NCI-H1694 treated with DMSO at 0.1 percent for 48 hours (cell line): ENCODE results near the gene ARNT2.

ENCODE experiments used
- DNase-seq: peaks from one replicate; lab custom pipeline; 2025; lab: John Stamatoyannopoulos, UW

Gene ARNT2

GRCh38 chr15:80411788-80412288 is 7.7 kb downstream of the ARNT2 start:
- no peak for DNase-seq

- no peak for DNase-seq
These were observed 10.6 kb downstream of the ARNT2 start for GRCh38 chr15:80414546-80415357.

DNA sequence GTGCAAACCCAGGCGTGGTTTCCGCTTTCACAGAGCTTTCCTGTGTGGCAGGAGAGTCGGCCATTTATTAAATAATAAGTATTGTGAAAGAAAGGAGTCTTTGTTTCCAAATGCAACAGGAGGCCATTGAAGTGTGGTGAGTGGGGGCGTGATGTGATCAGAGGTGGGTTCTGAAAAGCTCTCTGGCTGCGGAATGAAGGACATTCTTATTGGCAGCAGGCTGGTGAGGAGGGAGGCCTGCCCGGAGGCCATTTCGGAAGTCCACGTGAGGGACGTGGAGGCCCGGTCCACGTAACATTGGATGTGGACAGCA is 11.1 kb downstream of the ARNT2 start:
- no peak for DNase-seq

- no peak for DNase-seq
These were observed 12.5 kb downstream of the ARNT2 start for GRCh38 chr15:80416702-80417101.

DNA sequence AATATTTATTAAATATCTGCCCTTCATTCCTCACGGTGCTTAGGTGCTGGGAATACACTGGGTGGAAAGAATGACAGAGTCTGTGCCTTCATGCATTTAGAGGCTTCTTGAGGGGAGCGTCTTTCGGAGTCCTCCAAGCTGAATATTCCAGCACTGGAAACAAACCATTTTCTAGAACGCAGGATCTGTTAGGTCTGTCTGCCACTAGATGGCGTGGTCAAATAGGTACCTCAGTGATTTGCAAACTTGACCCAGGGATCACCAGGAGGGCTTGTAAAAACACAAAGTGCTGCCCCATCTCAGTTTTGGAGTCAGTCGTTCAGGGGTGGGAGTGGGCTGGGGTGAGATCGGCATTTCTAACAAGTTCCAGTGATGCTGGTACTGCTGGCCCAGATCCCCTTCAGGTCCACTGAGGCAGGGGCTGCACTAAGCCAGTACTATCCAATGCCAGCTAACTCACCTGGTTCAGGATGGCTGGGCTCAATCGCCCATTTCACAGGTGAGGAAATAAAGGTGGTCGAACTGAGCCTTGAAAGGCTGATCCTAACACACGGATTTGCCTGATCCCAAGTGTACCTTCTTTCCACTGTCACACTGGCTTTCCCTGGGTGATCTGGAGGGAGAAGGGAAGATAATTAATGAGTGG is 14.8 kb downstream of the ARNT2 start:
- peak; percentile 3 for DNase-seq

- DNase-seq, result no peak
These were observed 15.4 kb downstream of the ARNT2 start for GRCh38 chr15:80419546-80419945.

DNA sequence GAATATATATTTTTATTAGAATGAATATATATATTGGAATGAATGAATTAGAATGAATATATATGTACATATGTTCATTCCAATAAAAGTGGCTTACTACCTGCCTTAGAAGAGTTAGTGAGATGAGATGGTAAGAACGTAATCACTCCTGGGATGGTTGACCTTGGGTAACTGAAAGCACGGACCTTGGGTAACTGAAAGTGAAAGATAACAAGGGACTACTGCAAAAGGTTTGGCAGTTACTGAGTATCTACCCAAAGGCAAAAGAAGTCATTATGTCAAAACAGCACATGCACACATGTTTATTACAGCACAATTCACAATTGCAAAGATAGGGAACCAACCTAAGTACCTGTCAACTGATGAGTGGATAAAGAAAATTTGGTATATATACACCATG is 16.5 kb downstream of the ARNT2 start:
- DNase-seq, result no peak

GRCh38 chr15:80423215-80423614 is 19.0 kb downstream of the ARNT2 start:
- DNase-seq, result no peak

DNA sequence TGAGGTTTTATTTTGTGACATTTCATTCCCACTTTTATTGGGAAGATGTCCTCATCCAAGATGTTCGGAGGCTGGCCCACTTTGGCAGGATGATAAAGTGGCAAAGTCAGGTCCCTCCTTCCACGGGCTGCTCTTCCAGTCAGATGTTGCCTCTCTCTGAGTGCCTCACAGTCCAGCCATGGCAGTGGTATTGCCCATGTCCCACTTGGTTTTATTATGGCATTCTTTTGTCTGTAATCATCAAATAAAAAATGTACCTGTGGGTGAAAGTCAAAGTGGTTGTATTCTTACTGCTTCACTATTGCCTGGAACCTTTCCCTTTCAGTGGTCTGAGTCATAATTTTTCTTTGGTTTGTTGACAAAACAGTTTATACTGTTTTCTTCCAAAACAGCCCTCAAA is 20.2 kb downstream of the ARNT2 start:
- DNase-seq, result no peak

DNA sequence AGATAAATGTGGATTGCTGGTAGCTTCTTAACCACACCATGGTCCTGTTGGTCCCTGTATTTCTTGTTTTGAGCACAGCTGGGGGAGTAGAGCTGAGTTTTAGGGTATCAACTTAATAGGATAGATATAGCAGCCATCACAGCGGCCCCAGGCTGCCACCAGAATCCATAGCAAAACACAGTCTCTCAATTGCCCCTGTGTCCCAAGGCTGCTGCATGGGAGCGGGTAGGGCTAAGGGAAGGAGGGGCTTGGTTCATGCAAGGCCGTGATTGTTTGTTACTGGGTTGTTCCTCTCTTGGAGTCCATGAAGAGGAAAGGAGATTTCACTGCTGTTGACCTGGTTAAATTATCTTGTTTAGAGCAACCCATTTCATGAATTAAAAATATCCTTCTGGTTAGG is 22.1 kb downstream of the ARNT2 start:
- no peak for DNase-seq

GRCh38 chr15:80429964-80430363 is 25.8 kb downstream of the ARNT2 start:
- DNase-seq, result no peak

GRCh38 chr15:80431635-80432344 is 27.6 kb downstream of the ARNT2 start:
- DNase-seq, result no peak

- DNase-seq, result no peak
These were observed 28.1 kb downstream of the ARNT2 start for GRCh38 chr15:80432345-80432702.

GRCh38 chr15:80433836-80434235 is 29.7 kb downstream of the ARNT2 start:
- no peak for DNase-seq

GRCh38 chr15:80434926-80435720 is 30.9 kb downstream of the ARNT2 start:
- no peak for DNase-seq

- no peak for DNase-seq
These were observed 32.5 kb downstream of the ARNT2 start for GRCh38 chr15:80436511-80437307.

DNA sequence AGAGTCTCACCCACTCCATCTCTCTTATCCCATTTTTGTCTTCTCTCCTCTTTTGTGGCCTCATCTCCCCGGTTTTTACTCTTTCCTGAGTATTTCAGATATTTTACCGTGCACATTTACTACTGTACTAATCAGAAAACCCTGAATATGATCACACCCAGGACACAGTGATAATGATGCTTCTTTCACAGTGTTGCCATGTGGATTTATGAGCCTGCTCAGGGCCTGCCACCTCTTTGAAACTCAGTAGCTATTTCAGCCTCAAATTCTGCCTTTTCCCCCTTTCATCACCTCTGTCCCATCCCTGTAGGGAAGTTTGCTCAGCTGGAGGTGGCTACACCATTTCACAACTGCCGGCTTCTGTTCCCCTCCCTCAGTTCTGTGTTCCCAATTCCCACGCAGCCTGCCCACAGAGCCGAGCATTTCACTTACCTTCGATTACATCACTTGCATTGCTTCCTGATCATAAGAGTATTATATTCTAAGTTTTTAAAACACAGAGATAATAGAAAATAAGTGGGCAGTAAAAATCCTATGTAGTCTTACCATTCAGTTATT is 33.2 kb downstream of the ARNT2 start:
- DNase-seq, result no peak

DNA sequence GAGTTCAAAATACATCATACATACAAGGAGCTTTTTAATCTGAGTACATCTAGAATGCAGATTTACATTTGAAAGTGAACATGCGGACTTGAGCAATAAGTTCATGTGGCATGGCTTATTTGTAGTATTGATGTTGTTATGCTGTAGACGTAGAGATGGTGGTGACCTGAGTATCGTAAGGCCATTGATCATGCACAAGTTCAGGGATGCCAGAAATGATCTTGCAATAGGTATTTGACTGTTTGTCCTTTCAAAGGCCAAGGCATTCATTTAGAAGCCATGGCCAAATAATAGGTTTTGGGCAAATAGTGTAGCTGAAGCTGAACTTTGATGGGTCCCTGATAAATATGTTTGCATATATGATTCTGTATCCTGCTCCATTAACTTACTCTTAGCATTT is 35.0 kb downstream of the ARNT2 start:
- no peak for DNase-seq

GRCh38 chr15:80440024-80440423 is 35.8 kb downstream of the ARNT2 start:
- no peak for DNase-seq

DNA sequence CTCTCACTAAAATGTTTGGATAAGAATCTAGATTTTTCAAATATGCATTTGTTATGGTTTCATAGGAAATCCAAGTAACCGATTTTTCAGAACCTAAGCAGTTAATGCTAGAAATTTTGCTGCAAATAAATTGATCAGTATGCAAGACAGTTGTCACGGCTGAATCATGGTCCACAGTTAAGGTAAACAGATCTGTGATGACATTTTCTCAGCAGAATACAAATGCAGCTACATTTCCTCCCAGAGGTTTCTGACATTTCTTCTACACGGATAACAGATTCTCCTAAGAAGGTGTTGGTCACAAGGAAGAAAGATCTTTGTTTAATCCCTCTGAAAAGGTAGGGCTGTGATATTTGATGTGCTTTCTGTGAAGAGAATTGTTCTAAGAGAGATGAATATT is 36.9 kb downstream of the ARNT2 start:
- no peak for DNase-seq

- no peak for DNase-seq
These were observed 37.5 kb downstream of the ARNT2 start for GRCh38 chr15:80441714-80442113.
